ENCODE measurements around the gene FNDC5.

GRCh38 chr1:32901823-32902534 lies 31.3 kb upstream of the FNDC5 start:
- TF ChIP-seq CTCF (IDR thresholded peaks at IDR 0.05; ENCODE audit: borderline replicate concordance, extremely low read depth, low read length, poor library complexity, severe bottlenecking) (no peak), EZH2 (IDR thresholded peaks at IDR 0.05; ENCODE audit: borderline replicate concordance, low read depth, low read length, severe bottlenecking) (no peak)

Measured in DND-41 (cell line).